GM12878 (cell line): ENCODE data around the gene ARID4B.

Experiments
- BRCA1 ChIP-seq: IDR thresholded peaks from 2 replicates; pipeline ENCODE4 v1.6.1; 2011; ENCODE audit warnings: low read depth, low read length, improper control_type of control experiment
- CEBPB ChIP-seq, 2 experiments: fragments of 150-350 bp in 1 of 2; IDR thresholded peaks; 2 replicates each; pipeline ENCODE4 v1.6.1; 2012 to 2014; ENCODE audit warnings: low read depth in 2 of 2, low read length in 2 of 2, borderline replicate concordance in 1 of 2, inconsistent platforms in 1 of 2
- CHD1 ChIP-seq: IDR thresholded peaks from 2 replicates; pipeline ENCODE4 v1.6.1; 2012; ENCODE audit warnings: low read depth, low read length, improper control_type of control experiment
- CREB1 ChIP-seq: IDR thresholded peaks from 2 replicates; pipeline ENCODE4 v1.6.1; 2012; ENCODE audit warnings: low read depth, mild to moderate bottlenecking, inconsistent platforms
- HDAC6 ChIP-seq: fragments of 200-600 bp; sonication (generic); IDR thresholded peaks from one replicate; pipeline ENCODE4 v1.8.0; 2017; ENCODE audit warnings: antibody characterized with exemption; ENCODE audit not compliant: unreplicated experiment
- IRF4 ChIP-seq: IDR thresholded peaks from 2 replicates; pipeline ENCODE4 v1.6.1; 2011; ENCODE audit warnings: low read depth, low read length
- KLF5 ChIP-seq: fragments of 450-650 bp; IDR thresholded peaks from 2 replicates; pipeline ENCODE4 v1.6.1; 2014; ENCODE audit warnings: mild to moderate bottlenecking; ENCODE audit not compliant: partially characterized antibody
- MXI1 ChIP-seq: fragments of 150-350 bp; IDR thresholded peaks from 2 replicates; pipeline ENCODE4 v1.6.1; 2011; ENCODE audit warnings: low read depth, mild to moderate bottlenecking, inconsistent platforms, low read length, improper control_type of control experiment
- POLR2A ChIP-seq: IDR thresholded peaks from 2 replicates; pipeline ENCODE4 v1.6.1; 2011; ENCODE audit warnings: low read depth, mild to moderate bottlenecking, low read length
- SPI1 ChIP-seq: IDR thresholded peaks from 2 replicates; pipeline ENCODE4 v1.6.1; 2011; ENCODE audit warnings: low read depth, mild to moderate bottlenecking, low read length, moderate library complexity, borderline replicate concordance; ENCODE audit not compliant: insufficient read depth
- TF ChIP-seq, protein P1 (sequence below), 3 experiments: IDR thresholded peaks in 2 of 3; conservative IDR thresholded peaks in 1 of 3; 2 replicates each; pipeline ENCODE4 v1.5.1; 2011; ENCODE audit warnings: low read depth in 3 of 3, low read length in 3 of 3, mild to moderate bottlenecking in 3 of 3, control low read depth in 2 of 3, moderate library complexity in 2 of 3, inconsistent platforms in 1 of 3, mixed read lengths in 1 of 3; ENCODE audit not compliant: control insufficient read depth in 2 of 3, insufficient read depth in 1 of 3; ENCODE audit errors: extremely low read depth in 1 of 3
- TF ChIP-seq, protein P2 (sequence below): fragments of 450-650 bp; formaldehyde crosslinking; IDR thresholded peaks from 2 replicates; pipeline ENCODE4 v1.5.0; 2022; ENCODE audit warnings: mild to moderate bottlenecking, missing genetic modification characterization

GRCh38 chr1:235351898-235352297, 23.9 kb upstream of the ARID4B start:
- TF ChIP-seq, protein P1, sequence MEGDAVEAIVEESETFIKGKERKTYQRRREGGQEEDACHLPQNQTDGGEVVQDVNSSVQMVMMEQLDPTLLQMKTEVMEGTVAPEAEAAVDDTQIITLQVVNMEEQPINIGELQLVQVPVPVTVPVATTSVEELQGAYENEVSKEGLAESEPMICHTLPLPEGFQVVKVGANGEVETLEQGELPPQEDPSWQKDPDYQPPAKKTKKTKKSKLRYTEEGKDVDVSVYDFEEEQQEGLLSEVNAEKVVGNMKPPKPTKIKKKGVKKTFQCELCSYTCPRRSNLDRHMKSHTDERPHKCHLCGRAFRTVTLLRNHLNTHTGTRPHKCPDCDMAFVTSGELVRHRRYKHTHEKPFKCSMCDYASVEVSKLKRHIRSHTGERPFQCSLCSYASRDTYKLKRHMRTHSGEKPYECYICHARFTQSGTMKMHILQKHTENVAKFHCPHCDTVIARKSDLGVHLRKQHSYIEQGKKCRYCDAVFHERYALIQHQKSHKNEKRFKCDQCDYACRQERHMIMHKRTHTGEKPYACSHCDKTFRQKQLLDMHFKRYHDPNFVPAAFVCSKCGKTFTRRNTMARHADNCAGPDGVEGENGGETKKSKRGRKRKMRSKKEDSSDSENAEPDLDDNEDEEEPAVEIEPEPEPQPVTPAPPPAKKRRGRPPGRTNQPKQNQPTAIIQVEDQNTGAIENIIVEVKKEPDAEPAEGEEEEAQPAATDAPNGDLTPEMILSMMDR (IDR thresholded peaks at IDR 0.05 in 2 of 3, conservative IDR thresholded peaks at IDR 0.05 in 1 of 3; ENCODE audit: control insufficient read depth in 2 of 3, extremely low read depth in 1 of 3, insufficient read depth in 1 of 3, low read depth in 3 of 3, low read length in 3 of 3) = no peak
- TF ChIP-seq KLF5 (no peak), HDAC6 (no peak), BRCA1 (no peak), CHD1 (no peak), CEBPB (IDR thresholded peaks at IDR 0.05; ENCODE audit: borderline replicate concordance in 1 of 2, low read depth in 2 of 2, low read length in 2 of 2) (no peak), SPI1 (no peak), IRF4 (no peak), CREB1 (no peak), POLR2A (no peak), MXI1 (no peak)
- TF ChIP-seq, protein P2, sequence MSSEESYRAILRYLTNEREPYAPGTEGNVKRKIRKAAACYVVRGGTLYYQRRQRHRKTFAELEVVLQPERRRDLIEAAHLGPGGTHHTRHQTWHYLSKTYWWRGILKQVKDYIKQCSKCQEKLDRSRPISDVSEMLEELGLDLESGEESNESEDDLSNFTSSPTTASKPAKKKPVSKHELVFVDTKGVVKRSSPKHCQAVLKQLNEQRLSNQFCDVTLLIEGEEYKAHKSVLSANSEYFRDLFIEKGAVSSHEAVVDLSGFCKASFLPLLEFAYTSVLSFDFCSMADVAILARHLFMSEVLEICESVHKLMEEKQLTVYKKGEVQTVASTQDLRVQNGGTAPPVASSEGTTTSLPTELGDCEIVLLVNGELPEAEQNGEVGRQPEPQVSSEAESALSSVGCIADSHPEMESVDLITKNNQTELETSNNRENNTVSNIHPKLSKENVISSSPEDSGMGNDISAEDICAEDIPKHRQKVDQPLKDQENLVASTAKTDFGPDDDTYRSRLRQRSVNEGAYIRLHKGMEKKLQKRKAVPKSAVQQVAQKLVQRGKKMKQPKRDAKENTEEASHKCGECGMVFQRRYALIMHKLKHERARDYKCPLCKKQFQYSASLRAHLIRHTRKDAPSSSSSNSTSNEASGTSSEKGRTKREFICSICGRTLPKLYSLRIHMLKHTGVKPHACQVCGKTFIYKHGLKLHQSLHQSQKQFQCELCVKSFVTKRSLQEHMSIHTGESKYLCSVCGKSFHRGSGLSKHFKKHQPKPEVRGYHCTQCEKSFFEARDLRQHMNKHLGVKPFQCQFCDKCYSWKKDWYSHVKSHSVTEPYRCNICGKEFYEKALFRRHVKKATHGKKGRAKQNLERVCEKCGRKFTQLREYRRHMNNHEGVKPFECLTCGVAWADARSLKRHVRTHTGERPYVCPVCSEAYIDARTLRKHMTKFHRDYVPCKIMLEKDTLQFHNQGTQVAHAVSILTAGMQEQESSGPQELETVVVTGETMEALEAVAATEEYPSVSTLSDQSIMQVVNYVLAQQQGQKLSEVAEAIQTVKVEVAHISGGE (CRISPR knock-in tag) = no peak
